Type B pancreatic cell (in vitro differentiated cells): ENCODE results near the gene SPACA4. TPM values are rescaled to one million over a fixed set of nuclear protein-coding genes. Genes with fewer than 3 reads are reported as not detected.

Experiments used
- DNase-seq: peaks from one replicate; pipeline ENCODE4 v3.0.0; 2021; ENCODE audit warnings: mixed read lengths; ENCODE audit not compliant: unreplicated experiment; ENCODE audit errors: extremely low spot score
- H3K27ac Mint-ChIP-seq: 2 replicates; pipeline ENCODE4 v1.8.0; 2021; ENCODE audit warnings: mild to moderate bottlenecking, mixed read lengths
- H3K27me3 Mint-ChIP-seq: 2 replicates; pipeline ENCODE4 v1.8.0; 2021; ENCODE audit warnings: mixed read lengths
- H3K36me3 Mint-ChIP-seq: 2 replicates; pipeline ENCODE4 v1.8.0; 2021; ENCODE audit warnings: mixed read lengths
- H3K4me1 Mint-ChIP-seq: one replicate; pipeline ENCODE4 v1.8.0; 2021; ENCODE audit warnings: mixed read lengths; ENCODE audit not compliant: unreplicated experiment
- H3K4me3 Mint-ChIP-seq: 2 replicates; pipeline ENCODE4 v1.8.0; 2021; ENCODE audit warnings: mild to moderate bottlenecking, mixed read lengths
- H3K9me3 Mint-ChIP-seq: 2 replicates; pipeline ENCODE4 v1.8.0; 2021; ENCODE audit warnings: mixed read lengths
- total RNA-seq: library from RNA; stranded (reverse); gene quantifications from 2 replicates; pipeline ENCODE4 v1.2.1, GENCODE V29; 2021; ENCODE audit warnings: low replicate concordance
- TF ChIP-seq, protein P1 (sequence below): fragments of 200-600 bp; sonication (generic); conservative IDR thresholded peaks from 2 replicates; pipeline ENCODE4 v1.5.0; 2021; ENCODE audit warnings: antibody characterized with exemption, mild to moderate bottlenecking

SPACA4 gene
- total RNA-seq, 1 donor from 2014 or later: not detected

DNA sequence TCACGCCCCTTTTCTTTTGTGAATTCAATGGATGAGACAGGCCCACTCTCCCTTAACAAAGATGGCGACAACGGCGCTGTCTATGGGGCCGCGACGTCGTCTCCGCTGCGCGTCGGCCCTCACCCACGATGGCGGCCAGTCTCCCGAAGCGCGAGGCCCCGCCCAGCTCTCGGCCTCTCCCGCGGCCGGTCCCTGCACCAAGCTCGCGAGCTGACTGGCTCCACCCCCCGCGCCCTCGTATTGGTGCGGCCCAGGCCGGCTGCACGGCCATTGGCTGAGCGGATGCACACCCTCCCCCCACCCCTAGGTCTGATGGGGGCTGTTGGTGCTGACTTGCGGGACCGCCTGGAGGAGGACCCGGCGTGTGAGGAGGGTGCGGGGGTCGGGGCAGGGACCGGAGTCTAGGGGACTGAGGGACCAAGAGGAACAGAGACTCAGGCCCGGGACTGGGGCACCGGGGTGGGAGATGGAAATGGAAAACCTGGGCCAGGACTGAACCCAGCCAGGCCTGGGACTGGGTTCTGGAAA, 17.6 kb downstream of the SPACA4 start:
- Mint-ChIP-seq H3K36me3 (no peaks in the 10 kb centered on the region), H3K9me3 (no peaks in the 10 kb centered on the region), H3K4me1 (peaks cover 32% of the 10 kb centered on the region), H3K4me3 (peak overlapping the region; percentile 90), H3K27ac (peak overlapping the region; percentile 95), H3K27me3 (no peaks in the 10 kb centered on the region)
- TF ChIP-seq, protein P1, sequence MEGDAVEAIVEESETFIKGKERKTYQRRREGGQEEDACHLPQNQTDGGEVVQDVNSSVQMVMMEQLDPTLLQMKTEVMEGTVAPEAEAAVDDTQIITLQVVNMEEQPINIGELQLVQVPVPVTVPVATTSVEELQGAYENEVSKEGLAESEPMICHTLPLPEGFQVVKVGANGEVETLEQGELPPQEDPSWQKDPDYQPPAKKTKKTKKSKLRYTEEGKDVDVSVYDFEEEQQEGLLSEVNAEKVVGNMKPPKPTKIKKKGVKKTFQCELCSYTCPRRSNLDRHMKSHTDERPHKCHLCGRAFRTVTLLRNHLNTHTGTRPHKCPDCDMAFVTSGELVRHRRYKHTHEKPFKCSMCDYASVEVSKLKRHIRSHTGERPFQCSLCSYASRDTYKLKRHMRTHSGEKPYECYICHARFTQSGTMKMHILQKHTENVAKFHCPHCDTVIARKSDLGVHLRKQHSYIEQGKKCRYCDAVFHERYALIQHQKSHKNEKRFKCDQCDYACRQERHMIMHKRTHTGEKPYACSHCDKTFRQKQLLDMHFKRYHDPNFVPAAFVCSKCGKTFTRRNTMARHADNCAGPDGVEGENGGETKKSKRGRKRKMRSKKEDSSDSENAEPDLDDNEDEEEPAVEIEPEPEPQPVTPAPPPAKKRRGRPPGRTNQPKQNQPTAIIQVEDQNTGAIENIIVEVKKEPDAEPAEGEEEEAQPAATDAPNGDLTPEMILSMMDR: no peak
- peak; percentile 99 for DNase-seq

DNA sequence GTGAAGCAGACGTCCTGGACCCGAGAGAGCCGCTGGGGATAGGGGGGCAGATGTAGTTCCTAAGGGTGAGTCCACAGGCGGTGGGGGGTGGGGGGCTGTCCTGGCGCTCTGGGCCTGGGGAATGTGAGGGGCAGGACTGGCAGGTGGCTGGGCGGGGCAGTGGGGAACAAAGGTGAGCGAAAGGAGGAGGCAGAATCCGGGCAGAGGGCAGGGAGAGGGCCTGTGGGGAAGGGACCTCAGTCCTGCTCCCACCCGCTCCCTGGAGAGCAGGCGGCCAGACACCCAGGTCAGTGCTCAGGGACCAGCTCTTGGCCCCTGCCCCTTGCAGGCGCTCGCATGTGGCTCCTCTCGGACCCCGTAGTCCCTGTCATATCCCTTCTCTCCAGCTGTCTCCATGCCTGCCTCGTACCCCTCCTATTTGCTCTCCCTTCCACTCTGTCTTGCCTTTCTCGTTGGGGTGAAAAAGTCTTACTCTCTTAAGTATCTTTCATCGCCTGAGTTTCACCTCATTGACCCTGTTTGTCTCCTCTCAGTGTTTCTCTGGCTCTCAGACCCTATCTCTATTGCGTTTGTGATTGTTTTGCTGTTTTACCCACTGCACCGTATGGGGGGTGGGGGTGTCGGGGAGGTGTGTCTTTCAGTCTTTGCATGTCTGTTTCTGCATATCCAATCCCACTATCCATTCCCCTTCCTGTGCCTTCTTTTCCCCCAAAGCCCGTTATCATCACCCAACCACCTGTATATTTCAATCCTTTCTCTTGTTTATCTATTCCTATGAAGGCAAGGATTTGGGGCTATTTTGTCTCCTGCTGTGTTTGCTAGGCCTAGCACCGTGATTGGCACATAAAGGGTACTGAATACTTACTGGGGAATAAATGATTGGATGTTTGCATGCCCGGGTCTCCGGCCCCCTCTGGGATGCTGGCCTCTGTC, 18.5 kb downstream of the SPACA4 start:
- Mint-ChIP-seq H3K4me3 (peak overlapping the region; percentile 90), H3K4me1 (peaks cover 31% of the 10 kb centered on the region), H3K27ac (peak overlapping the region; percentile 95), H3K27me3 (no peaks in the 10 kb centered on the region), H3K9me3 (no peaks in the 10 kb centered on the region), H3K36me3 (no peaks in the 10 kb centered on the region)
- TF ChIP-seq, protein P1: no peak
- DNase-seq: no peak

DNA sequence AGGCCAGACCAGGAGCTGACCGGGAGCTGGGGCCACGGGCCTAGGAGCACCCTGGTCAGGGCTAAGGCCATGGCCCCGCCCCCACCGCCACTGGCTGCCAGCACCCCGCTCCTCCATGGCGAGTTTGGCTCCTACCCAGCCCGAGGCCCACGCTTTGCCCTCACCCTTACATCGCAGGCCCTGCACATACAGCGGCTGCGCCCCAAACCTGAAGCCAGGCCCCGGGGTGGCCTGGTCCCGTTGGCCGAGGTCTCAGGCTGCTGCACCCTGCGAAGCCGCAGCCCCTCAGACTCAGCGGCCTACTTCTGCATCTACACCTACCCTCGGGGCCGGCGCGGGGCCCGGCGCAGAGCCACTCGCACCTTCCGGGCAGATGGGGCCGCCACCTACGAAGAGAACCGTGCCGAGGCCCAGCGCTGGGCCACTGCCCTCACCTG, 19.4 kb downstream of the SPACA4 start:
- Mint-ChIP-seq H3K4me3 (peak overlapping the region; percentile 90), H3K9me3 (no peaks in the 10 kb centered on the region), H3K27ac (no peak overlapping the region), H3K4me1 (peaks cover 36% of the 10 kb centered on the region), H3K27me3 (no peaks in the 10 kb centered on the region), H3K36me3 (no peaks in the 10 kb centered on the region)
- TF ChIP-seq, protein P1: no peak
- no peak for DNase-seq

DNA sequence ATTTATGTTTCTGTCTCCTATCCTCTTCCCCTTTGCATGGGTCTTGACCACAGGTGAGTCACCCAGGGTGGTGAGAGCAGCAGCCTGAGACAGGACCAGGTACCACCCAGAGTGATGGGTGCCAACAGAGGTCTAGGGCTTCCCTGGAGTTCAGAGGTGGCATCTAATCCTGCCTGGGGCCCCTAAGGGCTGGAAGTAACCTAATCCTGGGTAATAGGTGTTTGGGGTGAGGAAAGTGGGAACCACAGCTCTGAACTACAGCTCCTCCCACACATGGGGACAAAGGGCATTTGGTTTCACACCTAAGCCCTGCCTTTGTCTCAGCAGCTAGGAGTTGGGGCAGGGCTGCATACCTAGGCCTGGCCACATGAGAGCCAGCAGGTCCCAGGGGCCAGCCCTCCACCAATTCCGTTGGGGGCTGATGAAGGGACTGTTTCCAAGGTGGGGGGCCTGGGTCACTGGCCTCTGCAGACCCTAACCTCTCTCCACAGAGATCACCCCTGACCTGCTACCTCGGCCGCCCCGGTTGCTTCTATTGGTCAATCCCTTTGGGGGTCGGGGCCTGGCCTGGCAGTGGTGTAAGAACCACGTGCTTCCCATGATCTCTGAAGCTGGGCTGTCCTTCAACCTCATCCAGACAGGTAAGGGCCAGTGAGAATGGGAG, 20.8 kb downstream of the SPACA4 start:
- peak overlapping the region; percentile 57 for H3K4me3 Mint-ChIP-seq
- peaks cover under 1% of the 10 kb centered on the region for H3K36me3 Mint-ChIP-seq
- no peaks in the 10 kb centered on the region for H3K27me3 Mint-ChIP-seq
- TF ChIP-seq, protein P1: no peak
- H3K27ac Mint-ChIP-seq: peak overlapping the region; percentile 66
- peaks cover 34% of the 10 kb centered on the region for H3K4me1 Mint-ChIP-seq
- H3K9me3 Mint-ChIP-seq: no peaks in the 10 kb centered on the region
- DNase-seq: no peak

DNA sequence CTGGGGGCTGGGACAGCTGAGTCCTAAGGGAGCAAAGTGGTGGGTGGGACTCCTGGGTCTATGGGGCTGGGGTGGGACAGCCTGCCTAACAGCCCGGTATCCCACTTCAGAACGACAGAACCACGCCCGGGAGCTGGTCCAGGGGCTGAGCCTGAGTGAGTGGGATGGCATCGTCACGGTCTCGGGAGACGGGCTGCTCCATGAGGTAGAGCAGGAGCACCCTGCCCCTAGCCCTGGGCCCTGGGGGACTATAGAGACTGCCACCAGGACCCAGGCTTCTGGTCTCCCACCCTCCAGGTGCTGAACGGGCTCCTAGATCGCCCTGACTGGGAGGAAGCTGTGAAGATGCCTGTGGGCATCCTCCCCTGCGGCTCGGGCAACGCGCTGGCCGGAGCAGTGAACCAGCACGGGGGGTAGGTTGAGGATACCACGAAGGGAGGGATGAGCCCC, 21.3 kb downstream of the SPACA4 start:
- no peak for DNase-seq
- H3K27ac Mint-ChIP-seq: peak overlapping the region; percentile 66
- H3K27me3 Mint-ChIP-seq: no peaks in the 10 kb centered on the region
- no peaks in the 10 kb centered on the region for H3K9me3 Mint-ChIP-seq
- TF ChIP-seq, protein P1: no peak
- H3K36me3 Mint-ChIP-seq: peaks cover 3% of the 10 kb centered on the region
- H3K4me1 Mint-ChIP-seq: peaks cover 37% of the 10 kb centered on the region
- H3K4me3 Mint-ChIP-seq: no peak overlapping the region
